Renal cortical epithelial cell (primary cell): Measurements from ENCODE around the gene AADACL2. TPM values are rescaled to one million over a fixed set of nuclear protein-coding genes. Genes with fewer than 3 reads are reported as not detected.
"Not testable (repeated sequence)": the region's sequence is repeated elsewhere in the genome, so short reads cannot be mapped to it uniquely, and the experiment has no call there.

Source experiments
- DNase-seq: peaks from one replicate; pipeline ENCODE4 v3.0.0-alpha.2; 2011; ENCODE audit warnings: low read depth
- total RNA-seq: library from RNA; depleted of rRNA; stranded (reverse); fragments of >200 nt; gene quantifications from 2 replicates; pipeline ENCODE4 v1.2.3, GENCODE V29; 2014

The AADACL2 gene, protein sequence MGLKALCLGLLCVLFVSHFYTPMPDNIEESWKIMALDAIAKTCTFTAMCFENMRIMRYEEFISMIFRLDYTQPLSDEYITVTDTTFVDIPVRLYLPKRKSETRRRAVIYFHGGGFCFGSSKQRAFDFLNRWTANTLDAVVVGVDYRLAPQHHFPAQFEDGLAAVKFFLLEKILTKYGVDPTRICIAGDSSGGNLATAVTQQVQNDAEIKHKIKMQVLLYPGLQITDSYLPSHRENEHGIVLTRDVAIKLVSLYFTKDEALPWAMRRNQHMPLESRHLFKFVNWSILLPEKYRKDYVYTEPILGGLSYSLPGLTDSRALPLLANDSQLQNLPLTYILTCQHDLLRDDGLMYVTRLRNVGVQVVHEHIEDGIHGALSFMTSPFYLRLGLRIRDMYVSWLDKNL
- total RNA-seq = not detected in 2 replicates

DNA sequence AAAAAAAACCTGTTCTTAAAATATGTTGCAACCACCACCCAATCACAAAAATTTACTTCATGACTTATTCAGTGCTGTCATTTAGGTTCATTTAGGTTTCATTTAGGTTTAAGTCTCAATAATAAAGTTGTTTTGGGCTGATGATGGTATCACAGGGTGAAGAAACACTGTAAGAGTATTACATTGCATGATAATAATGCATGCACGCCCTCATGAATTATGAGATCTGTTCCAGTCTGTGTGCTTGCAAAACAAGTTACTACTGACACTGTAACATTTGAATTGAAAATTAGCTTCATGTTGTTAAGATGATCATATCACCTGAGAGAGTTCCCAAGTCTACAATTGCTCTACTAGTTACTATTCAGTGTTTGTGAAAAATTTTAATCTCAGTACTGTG is at the start of gene AADACL2:
Gene AADACL2, plus strand, starts transcription at position 315 of the 400 bp plus-strand sequence. CDS start 109 bp downstream, outside the sequence.
- DNase-seq = no peak

DNA sequence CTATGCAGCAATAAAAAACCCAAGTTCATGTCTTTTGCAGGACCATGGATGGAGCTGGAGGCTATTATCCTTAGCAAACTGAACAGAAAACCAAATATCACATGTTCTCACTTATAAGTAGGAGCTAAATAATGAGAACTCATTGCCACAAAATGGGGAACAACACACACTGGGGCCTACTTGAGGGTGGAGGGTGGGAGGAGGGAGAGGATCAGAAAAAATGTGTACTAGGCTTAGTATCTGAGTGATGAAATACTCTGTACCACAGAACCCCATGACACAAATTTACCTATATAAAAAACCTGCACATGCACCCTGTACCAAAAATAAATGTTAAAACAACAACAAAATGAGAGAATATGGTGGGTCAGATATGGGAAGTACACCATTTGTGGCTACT is 49.6 kb upstream of the AADACL2 start:
- no peak for DNase-seq

DNA sequence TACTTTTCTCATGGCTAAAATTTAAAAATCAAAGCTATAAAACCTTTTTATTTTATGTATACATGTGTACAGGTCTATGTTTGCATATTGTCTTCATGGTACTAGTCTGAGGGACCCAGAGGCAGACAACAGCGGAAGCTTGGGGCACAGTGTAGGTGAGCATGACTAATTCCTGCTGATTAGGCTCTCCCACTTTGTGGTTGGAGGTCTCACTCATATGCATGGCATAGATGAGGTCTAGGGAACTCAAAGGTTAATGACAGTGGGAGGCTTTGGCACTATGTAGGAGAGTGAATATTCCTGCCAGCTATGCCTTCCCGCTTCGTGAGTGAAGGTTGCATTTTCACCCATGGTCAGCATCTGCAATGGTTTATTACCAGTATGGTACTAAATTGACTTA is 47.5 kb upstream of the AADACL2 start:
- peak; percentile 79 for DNase-seq

DNA sequence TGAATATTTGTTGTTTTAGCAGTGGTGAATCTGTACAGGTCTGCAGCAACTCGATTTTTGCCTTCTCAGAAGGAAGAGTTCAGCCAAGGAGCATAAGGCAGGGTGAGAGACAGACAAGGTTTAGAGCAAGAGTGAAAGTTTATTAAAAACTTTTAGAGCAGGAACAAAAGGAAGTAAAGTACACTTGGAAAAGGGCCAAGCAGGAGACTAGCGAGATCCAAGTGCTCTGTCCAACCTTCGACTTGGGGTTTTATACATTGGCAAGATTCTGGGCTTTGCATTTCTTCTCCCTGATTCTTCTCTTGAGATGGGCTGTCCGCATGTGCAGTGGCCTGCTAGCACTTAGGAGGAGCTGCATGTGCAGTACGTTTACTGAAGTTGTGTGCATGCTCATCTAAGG is 46.7 kb upstream of the AADACL2 start:
- DNase-seq = no peak

DNA sequence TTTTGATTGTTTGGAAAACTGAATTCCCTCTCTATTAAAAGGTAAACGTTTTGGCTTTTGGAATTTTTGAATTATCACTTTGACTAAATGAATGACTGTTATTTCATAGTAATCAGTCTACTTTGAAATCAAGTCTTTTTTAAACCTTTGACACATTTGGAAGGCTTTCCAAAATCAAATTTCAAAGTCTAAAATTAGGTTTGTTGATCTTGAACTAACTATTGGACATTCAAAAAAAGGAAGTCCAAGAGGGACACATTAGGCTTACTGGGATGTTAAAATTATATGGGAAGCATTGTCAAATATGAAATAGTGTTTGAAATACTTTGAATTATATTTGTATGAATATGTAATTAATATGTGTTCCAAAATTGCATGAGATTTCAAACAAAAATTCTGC is 45.2 kb upstream of the AADACL2 start:
- no peak for DNase-seq

DNA sequence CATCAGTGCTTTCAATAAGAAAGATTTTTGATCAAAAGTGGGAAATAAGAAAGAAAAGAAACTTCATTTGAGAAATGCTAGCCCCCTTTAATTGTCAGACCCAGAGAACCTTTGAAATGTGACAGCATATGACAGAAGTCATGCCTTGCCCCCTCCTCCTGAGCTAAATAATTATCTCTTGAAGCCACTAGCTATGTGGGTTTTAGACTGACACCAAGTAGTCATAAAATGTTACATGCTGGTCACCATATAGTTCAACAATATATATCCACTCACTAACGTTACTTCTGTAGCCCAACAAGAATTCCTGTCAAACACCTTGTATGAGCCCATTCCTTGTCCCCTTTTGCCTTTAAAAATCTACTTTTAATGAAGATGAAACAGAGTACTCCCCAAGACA is 43.1 kb upstream of the AADACL2 start:
- no peak for DNase-seq

DNA sequence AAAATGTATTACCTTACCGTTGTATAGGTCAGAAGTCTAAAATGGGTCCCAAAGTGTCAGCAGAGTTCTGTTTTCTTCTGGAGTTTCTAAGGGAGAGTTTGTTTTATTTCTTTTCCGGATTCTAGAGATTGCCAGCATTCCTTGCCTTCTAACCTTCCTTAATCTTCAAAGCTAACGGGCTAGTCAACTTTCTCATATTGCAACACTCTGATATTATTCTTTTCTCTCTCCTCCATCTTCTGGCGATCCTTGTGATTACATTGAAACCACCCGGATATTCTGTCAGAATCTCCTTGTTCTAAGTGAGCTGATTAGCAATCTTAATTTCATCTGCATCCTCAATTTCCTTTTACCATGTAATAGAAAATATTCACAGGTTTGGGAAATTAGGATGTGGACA is 36.2 kb upstream of the AADACL2 start:
- no peak for DNase-seq

DNA sequence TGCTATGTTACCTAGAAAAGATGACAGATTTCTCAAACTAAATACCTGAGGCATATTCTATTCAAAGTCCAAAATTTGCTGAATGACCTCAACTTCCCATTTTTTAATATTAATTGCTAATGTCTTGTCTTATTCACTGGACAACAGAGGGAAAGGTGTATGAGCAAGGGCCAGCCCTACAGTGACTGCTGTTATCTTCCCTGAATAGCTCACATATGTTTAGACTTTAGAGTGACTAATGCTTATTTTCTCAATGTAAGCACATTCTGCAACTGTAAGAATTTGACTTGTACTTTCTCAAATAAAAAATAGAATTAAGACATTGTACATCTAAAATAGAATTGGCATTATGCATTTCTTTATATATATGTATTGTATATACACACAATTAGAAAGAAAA is 26.5 kb upstream of the AADACL2 start:
- DNase-seq = no peak

DNA sequence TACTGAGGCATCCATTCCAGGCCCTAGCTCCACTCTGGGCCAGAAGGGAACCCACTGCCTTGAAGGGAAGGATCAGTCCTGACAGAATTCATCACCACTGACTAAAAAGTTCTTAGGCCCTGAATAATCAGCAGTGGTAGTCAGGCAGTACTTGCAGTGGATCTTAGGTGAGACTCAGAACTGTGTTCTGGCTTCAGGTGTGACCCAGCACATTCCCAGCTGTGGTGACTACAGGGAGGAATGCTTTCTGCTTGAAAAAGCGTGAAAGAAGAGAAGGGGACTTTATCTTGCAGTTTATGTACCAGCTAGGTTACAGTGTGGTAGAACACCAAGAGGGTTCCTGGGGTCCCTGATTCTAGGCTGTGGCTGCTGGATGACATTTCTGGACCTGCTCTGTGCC is 24.9 kb upstream of the AADACL2 start:
- no peak for DNase-seq

DNA sequence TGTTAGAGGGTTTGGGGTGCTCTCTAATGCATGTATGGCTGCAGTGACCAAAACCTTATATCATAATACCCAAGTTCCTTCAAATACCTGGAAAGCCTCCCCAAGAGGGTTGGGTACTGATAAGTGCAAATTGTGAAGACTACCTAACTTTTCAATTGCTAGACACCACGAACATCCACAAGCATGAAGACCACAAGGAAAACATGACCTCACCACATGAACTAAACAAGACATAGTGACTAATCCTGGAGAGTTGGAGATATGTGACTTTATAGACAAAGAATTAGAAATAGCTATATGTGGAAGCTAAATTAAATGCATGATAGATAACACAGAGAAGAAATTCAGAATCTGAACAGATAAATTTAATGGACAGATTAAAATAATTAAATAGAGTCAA is 23.9 kb upstream of the AADACL2 start:
- DNase-seq = no peak

DNA sequence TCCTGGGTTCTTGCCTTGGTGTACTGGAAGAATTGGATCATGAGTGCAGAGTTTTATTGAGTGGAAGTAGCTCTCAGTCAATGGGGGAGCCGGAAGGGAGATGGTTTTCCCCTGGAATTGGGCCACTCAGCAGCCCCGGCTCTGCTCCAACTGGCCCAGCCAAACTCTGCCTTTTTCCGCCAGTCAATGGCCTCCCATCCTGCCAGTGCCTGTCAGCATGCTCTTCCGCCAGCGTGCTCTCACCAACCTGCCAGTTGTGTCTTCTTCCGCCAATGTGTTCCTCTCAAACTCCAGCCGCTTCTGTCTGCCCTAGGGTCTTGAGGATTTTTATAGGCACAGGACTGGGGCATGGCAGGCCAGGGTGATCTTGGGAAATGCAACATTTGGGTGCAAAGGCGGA is 12.4 kb upstream of the AADACL2 start:
- DNase-seq = no peak

DNA sequence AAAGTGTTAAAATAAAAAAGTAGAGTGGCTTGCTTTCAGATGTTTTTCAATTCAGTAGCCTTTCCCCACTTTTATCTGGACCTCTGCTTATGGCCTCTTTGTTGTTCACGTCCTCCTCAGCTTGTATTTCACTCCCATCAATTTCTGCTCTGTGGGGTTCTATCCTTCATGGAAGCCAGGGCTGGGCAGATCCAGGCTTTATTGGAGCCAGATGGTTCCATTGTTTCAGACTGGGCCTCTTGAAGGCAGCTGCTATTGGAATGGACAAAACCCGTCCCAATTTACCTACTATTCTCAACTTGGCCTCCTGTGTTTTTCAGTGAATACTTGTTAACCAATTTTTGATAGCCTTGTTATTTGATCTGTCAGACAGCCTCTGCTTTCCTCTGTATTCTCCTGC is 10.9 kb upstream of the AADACL2 start:
- DNase-seq = no peak

DNA sequence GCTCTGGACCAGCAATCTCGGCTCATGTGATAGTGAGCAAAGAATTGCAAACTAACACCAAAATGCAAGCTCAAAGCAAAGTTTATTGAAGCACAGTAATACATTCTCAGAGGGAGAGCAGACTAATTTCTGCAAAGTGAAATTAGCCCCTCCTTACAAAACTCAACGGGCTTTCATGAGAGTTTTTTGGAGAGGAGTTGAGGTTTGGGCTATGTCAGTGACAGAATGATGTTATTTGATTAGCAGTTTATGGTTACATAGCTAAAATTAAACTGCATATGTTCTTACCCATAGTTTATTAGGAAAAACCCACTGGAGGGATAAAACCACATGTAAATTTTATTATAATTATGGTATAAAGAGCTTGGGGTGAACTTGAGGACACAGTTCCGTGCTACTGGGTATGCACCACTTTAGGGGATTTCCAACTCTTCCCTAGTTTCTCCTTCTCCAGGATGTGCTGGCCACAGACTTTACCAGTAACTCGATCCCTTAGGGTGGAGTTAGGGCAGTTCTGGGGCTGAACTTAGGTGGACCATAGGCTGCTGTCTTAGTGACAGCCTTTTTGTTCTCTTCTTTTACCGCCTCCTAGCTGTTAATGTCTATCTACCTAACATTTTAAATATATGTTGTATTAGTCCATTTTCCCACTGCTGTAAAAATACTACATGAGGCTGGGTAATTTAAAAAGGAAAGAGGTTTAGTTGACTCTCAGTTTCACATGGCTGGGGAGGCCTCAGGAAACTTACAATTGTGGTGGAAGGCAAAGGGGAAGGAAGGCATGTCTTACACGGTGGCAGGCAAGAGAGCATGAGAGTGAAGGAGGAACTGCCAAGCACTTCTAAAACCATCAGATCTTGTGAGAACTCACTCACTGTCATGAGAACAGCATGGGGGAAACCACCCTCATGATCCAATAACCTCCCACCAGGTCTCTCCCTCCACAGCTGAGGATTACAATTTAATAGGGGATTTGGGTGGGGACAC is 8.9 kb upstream of the AADACL2 start:
- peak; percentile 44 for DNase-seq

DNA sequence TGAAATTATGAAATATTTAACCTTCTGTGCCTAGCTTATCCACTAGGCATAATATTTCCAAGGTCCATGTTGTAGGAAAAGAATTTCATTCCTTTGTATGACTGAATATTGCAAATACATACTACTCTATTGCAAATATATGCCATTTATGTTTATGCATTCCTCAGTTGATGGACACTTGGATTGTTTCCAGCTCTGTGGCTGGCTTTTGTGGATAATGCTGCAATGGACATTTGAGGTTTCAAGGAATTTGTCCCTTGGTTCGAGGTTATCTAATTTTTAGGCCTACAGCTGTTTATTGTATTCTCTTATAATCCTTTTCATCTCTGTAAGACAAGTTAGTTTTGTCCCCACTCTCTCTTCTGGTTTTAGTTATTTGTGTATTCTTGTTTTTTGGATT is 7.7 kb upstream of the AADACL2 start:
- no peak for DNase-seq

DNA sequence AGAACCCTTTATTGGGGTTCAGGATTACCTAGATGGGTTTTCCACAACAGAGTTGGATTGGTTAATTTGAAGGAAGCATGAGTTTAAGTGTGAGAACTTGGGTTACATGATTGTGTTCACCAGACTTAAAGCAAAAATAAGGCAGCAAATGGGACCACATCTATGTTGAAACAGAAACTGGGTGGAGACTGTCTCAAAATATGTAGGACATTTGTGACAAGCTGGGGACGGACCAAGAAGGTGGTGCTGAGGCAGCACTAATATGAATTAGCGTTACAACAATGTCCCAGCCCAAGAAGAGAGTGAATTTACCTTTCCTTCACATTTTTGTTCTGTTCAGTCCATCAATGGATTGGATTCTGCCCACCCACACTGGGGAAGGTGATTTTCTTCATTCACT is 866 bp upstream of the AADACL2 start:
- DNase-seq = no peak

DNA sequence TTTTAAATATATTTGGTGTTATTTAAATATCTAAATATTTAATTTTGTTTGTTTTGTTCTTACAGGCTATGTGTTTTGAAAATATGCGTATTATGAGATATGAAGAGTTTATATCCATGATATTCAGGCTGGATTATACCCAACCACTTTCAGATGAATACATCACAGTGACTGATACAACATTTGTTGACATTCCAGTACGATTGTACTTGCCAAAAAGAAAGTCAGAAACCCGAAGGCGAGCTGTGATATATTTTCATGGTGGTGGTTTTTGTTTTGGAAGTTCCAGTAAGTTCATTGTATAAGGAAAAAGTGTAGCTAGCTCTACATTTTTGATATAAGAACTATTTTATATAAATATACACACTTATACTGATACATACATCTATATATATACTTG is 6.9 kb downstream of the AADACL2 start:
- no peak for DNase-seq

DNA sequence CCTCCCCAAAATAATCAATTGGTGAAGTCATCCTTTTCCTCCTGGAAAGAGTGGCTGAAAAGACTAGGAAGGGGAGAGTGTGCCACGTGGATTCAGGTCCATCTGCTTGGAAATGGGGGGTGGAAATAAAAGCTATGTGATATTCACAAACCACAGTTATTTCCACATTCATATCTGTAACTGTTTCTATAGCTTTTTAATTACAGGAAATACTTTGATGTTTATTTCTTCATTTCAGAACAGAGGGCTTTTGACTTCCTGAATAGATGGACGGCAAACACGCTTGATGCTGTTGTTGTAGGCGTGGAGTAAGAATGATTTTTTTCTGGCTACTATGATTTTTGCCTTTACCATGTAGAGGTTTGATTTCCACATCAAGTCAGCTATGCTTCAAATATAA is 10.1 kb downstream of the AADACL2 start:
- DNase-seq = no peak

DNA sequence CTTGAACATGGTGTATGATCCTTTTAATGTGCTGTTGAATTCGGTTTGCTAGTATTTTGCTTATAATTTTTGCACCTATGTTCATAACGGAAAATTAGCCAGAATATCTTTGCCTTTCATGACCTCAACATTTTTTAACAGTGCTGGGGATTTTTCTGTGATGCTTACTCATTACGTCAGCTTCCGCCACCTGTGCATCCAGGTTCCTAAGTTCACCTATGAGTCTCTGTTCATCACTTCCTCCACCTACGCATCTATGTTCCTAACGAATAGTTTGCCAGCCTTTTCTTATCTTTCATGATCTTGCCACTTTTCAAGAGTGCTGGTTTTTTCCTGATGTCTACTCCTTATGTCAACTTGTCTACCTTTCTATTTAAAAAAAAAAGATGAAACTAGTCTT is 16.5 kb downstream of the AADACL2 start:
- no peak for DNase-seq

DNA sequence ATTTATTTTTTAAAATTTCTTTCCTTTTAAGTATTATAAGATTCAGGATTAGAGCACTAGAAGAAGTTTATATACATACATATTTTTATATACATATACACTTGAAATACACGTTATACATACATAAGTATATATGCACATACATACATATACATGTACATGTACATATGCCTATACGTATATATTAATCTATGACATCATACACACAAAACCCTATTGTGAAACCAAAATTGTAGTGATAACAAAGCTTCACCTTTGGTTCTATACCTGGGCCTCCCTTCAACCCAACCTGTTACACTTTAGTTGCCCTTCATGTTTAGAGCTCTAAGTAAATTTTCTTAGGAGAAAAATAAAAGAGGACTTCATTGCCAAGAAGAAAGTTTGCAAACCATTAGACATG is 17.0 kb downstream of the AADACL2 start:
- DNase-seq = no peak

DNA sequence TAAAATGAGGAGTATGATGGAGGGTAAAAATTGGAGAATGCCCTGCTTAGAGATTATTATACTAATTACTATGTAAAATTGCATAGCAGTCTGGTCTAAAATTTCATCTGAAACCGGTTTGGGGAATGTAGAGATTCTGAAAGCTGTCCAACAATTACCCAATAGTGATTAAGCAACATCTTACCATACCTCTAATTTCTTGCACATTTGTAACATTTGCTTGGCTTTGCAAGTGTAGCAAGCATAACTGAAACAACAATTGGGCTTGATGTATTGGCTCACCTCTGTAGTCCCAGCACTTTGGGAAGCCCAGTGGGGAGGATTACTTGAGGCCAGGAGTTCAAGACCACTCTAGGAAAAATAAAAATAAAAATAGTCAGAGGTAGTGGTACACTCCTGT is 17.4 kb downstream of the AADACL2 start:
- DNase-seq = peak; percentile 74

DNA sequence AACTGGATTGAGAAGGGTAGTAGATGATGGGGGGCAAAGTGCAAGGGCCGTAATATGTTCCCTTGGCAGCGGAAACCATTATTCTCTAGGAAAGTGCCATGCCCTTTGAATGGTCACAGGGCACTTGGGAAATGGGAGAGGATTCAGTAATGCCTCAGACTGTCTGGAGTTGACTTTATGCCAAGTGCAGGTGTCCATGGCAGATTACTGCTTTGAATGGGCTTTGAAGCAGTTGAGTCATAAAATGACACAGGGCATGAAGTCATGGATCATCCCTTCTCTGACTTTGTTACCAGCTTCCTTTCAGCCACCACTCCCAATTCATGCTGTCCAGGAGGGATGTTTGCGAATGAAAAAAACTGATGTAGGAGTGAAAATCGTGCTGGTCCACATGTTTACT is 20.1 kb downstream of the AADACL2 start:
- DNase-seq = peak; percentile 55

DNA sequence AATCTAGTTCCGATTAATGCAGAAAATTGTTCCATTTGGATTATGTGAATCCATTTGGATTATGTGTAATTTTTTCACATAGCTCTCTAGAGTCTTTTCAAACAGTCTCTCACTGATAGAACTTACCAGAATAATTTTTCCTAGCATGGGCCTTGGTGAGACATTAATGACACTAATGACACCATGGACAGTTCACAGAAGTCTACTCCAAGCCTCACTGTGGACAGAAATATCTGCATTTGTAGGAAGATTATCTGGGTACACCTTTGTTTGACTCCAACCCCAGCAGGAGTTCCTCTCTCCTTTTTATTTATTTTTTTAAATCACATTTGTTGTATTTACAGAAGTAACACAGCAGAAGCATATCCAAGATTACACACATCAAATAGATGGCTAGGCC is 27.9 kb downstream of the AADACL2 start:
- DNase-seq = no peak

DNA sequence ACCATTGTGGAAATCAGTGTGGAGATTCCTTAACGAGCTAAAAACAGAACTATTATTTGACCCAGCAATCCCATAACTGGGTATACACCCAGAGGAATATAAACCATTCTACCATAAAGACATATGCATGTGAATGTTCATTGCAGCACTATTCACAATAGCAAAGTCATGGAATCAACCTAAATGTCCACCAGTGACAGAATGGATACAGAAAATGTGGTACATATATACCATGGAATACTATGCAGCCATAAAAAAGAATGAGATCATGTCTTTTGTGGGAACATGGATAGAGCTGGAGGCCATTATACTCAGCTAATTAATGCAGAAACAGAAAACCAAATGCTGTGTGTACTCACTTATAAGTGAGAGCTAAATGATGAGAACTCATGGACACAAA is 31.0 kb downstream of the AADACL2 start:
- DNase-seq = not testable (repeated sequence)
